Osteoblast (primary cell): ENCODE data around the gene KY. TPM values are rescaled to one million over a fixed set of nuclear protein-coding genes. Genes with fewer than 3 reads are reported as not detected.
A peak's percentile ranks its signal among the peaks of the same experiment; 100 is the strongest.

Experiments
- DNase-seq: peaks from one replicate; pipeline ENCODE4 v3.0.0; 2011; ENCODE audit warnings: low spot score, mixed read lengths; ENCODE audit not compliant: insufficient read length; ENCODE audit errors: missing footprints
- H2AFZ ChIP-seq: 2 replicates; pipeline ENCODE4 v1.6.0; 2011; ENCODE audit warnings: mild to moderate bottlenecking, low read length
- H3K27ac ChIP-seq: 2 replicates; pipeline ENCODE4 v1.5.1; 2011; ENCODE audit warnings: mild to moderate bottlenecking, low read depth, low read length, moderate library complexity
- H3K27me3 ChIP-seq: 2 replicates; pipeline ENCODE4 v1.6.0; 2012; ENCODE audit warnings: mild to moderate bottlenecking, control low read depth, inconsistent platforms, low read length, moderate library complexity; ENCODE audit not compliant: insufficient read depth
- H3K36me3 ChIP-seq: 2 replicates; pipeline ENCODE4 v1.5.1; 2011; ENCODE audit warnings: mild to moderate bottlenecking, low read length, control low read depth, moderate library complexity; ENCODE audit not compliant: insufficient read depth
- H3K4me1 ChIP-seq: 2 replicates; pipeline ENCODE4 v1.5.1; 2011; ENCODE audit warnings: mild to moderate bottlenecking, low read length, control low read depth, moderate library complexity; ENCODE audit not compliant: insufficient read depth
- H3K4me2 ChIP-seq: 2 replicates; pipeline ENCODE4 v1.6.0; 2011; ENCODE audit warnings: mild to moderate bottlenecking, low read length; ENCODE audit not compliant: insufficient read depth
- H3K4me3 ChIP-seq: fragments of 200-600 bp; sonication (generic); 3 replicates; pipeline ENCODE4 v1.5.1; 2012; ENCODE audit warnings: mild to moderate bottlenecking, low read length, inconsistent platforms; ENCODE audit not compliant: insufficient read depth
- H3K79me2 ChIP-seq: 2 replicates; pipeline ENCODE4 v1.6.0; 2012; ENCODE audit warnings: mild to moderate bottlenecking, low read length, control low read depth, inconsistent platforms; ENCODE audit not compliant: insufficient read depth
- H3K9me3 ChIP-seq: 2 replicates; pipeline ENCODE4 v1.5.1; 2011; ENCODE audit warnings: low read depth, low read length, control low read depth
- H4K20me1 ChIP-seq: 2 replicates; pipeline ENCODE4 v1.6.0; 2012; ENCODE audit warnings: mild to moderate bottlenecking, low read length, control low read depth; ENCODE audit not compliant: insufficient read depth
- total RNA-seq: library from RNA; depleted of rRNA; stranded (reverse); fragments of >200 nt; gene quantifications from 2 replicates; pipeline ENCODE4 v1.2.3, GENCODE V29; 2012
- TF ChIP-seq, protein P1 (sequence below): IDR thresholded peaks from 2 replicates; pipeline ENCODE4 v1.5.1; 2011; ENCODE audit warnings: mild to moderate bottlenecking, low read depth, low read length, moderate library complexity; ENCODE audit errors: extremely low read depth

KY gene
- total RNA-seq, 1 donor, result 3.6 TPM

DNA sequence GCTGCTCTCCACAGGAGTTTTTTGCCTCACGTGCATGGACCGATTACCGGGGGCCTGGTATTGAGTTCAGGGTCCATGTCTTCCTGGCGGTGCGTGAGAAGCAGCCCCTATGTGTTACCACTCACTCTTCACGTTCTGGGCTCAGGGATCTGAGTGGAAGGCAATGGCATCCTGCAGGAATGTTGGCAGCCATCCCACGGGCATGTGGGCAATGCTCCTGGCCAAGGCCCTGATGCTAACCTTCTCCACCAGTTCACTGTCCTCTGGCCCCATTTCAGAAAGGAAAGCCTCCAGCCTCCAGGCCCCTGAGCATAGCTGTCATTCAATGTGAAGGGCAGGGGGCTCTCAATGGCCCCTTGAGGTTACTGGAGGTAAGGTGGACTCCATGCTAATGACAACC is 43.0 kb upstream of the KY start:
- Histone ChIP-seq H3K4me1 (peaks cover 14% of the 10 kb centered on the region), H3K36me3 (no peaks in the 10 kb centered on the region), H3K79me2 (no peaks in the 10 kb centered on the region), H3K27me3 (no peaks in the 10 kb centered on the region), H4K20me1 (no peaks in the 10 kb centered on the region), H3K27ac (no peak overlapping the region), H3K4me3 (no peak overlapping the region), H2AFZ (no peak overlapping the region), H3K9me3 (no peaks in the 10 kb centered on the region), H3K4me2 (no peak overlapping the region)
- TF ChIP-seq, protein P1, sequence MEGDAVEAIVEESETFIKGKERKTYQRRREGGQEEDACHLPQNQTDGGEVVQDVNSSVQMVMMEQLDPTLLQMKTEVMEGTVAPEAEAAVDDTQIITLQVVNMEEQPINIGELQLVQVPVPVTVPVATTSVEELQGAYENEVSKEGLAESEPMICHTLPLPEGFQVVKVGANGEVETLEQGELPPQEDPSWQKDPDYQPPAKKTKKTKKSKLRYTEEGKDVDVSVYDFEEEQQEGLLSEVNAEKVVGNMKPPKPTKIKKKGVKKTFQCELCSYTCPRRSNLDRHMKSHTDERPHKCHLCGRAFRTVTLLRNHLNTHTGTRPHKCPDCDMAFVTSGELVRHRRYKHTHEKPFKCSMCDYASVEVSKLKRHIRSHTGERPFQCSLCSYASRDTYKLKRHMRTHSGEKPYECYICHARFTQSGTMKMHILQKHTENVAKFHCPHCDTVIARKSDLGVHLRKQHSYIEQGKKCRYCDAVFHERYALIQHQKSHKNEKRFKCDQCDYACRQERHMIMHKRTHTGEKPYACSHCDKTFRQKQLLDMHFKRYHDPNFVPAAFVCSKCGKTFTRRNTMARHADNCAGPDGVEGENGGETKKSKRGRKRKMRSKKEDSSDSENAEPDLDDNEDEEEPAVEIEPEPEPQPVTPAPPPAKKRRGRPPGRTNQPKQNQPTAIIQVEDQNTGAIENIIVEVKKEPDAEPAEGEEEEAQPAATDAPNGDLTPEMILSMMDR, result no peak
- no peak for DNase-seq

- Histone ChIP-seq H3K4me2 (no peak overlapping the region), H3K4me3 (no peak overlapping the region), H3K4me1 (peaks cover 14% of the 10 kb centered on the region), H3K9me3 (no peaks in the 10 kb centered on the region), H2AFZ (no peak overlapping the region), H3K27ac (no peak overlapping the region), H3K36me3 (no peaks in the 10 kb centered on the region), H4K20me1 (no peaks in the 10 kb centered on the region), H3K79me2 (no peaks in the 10 kb centered on the region), H3K27me3 (no peaks in the 10 kb centered on the region)
- TF ChIP-seq, protein P1, result no peak
- peak; percentile 36 for DNase-seq
Observed at GRCh38 chr3:134693226-134693625, 42.4 kb upstream of the KY start.

- H3K27ac ChIP-seq, result no peak overlapping the region
- peaks cover 30% of the 10 kb centered on the region for H3K4me1 ChIP-seq
- H3K27me3 ChIP-seq, result no peaks in the 10 kb centered on the region
- no peaks in the 10 kb centered on the region for H3K79me2 ChIP-seq
- no peaks in the 10 kb centered on the region for H4K20me1 ChIP-seq
- TF ChIP-seq, protein P1, result no peak
- no peak overlapping the region for H3K4me3 ChIP-seq
- no peak overlapping the region for H3K4me2 ChIP-seq
- H2AFZ ChIP-seq, result no peak overlapping the region
- no peaks in the 10 kb centered on the region for H3K36me3 ChIP-seq
- no peaks in the 10 kb centered on the region for H3K9me3 ChIP-seq
- DNase-seq, result no peak
Observed at GRCh38 chr3:134690226-134690625, 39.4 kb upstream of the KY start.

GRCh38 chr3:134687642-134688041 is 36.8 kb upstream of the KY start:
- no peak overlapping the region for H3K4me3 ChIP-seq
- no peak for DNase-seq
- no peaks in the 10 kb centered on the region for H4K20me1 ChIP-seq
- H2AFZ ChIP-seq, result no peak overlapping the region
- no peaks in the 10 kb centered on the region for H3K27me3 ChIP-seq
- no peaks in the 10 kb centered on the region for H3K9me3 ChIP-seq
- no peak overlapping the region for H3K27ac ChIP-seq
- peaks cover 23% of the 10 kb centered on the region for H3K4me1 ChIP-seq
- no peak overlapping the region for H3K4me2 ChIP-seq
- no peaks in the 10 kb centered on the region for H3K79me2 ChIP-seq
- TF ChIP-seq, protein P1, result no peak
- no peaks in the 10 kb centered on the region for H3K36me3 ChIP-seq
